ENCODE measurements around the gene GLT1D1.

GLT1D1 gene

GRCh38 chr12:128806573-128806972 lies 46.7 kb upstream of the GLT1D1 start:
- Histone ChIP-seq H3K4me1 (ENCODE audit: insufficient read depth, low read length) (no peaks in the 10 kb centered on the region), H3K9ac (ENCODE audit: low read depth, low read length) (no peak overlapping the region), H4K20me1 (ENCODE audit: insufficient read depth, low read length) (peaks cover 36% of the 10 kb centered on the region), H3K9me3 (ENCODE audit: insufficient read depth, low read length, severe bottlenecking) (no peaks in the 10 kb centered on the region), H3K79me2 (ENCODE audit: insufficient read depth, low read length) (peaks cover 45% of the 10 kb centered on the region), H3K27ac (ENCODE audit: low read length) (no peak overlapping the region), H3K27me3 (ENCODE audit: insufficient read depth, low read length, poor library complexity) (no peaks in the 10 kb centered on the region), H3K4me2 (ENCODE audit: insufficient read depth, low read length) (no peak overlapping the region), H3K36me3 (ENCODE audit: insufficient read depth, low read length) (peaks cover 68% of the 10 kb centered on the region), H2AFZ (ENCODE audit: low read depth, low read length) (no peak overlapping the region), H3K4me3 (ENCODE audit: low read depth in 1 of 2, low read length in 2 of 2) (no peak overlapping the region)
- no peak for DNase-seq
- ATAC-seq (ENCODE audit: insufficient read depth, low read depth) = no peak
- no peak for TF ChIP-seq CTCF (IDR thresholded peaks at IDR 0.05; ENCODE audit: borderline replicate concordance, extremely low read depth, low read length, poor library complexity, severe bottlenecking)
- TF ChIP-seq EZH2 (IDR thresholded peaks at IDR 0.05; ENCODE audit: borderline replicate concordance, low read depth, low read length, severe bottlenecking) = no peak

GRCh38 chr12:128807161-128807724 lies 46.0 kb upstream of the GLT1D1 start:
- Histone ChIP-seq H3K79me2 (ENCODE audit: insufficient read depth, low read length) (peaks cover 49% of the 10 kb centered on the region), H3K27me3 (ENCODE audit: insufficient read depth, low read length, poor library complexity) (no peaks in the 10 kb centered on the region), H3K27ac (ENCODE audit: low read length) (no peak overlapping the region), H2AFZ (ENCODE audit: low read depth, low read length) (no peak overlapping the region), H3K4me3 (ENCODE audit: low read depth in 1 of 2, low read length in 2 of 2) (no peak overlapping the region), H3K36me3 (ENCODE audit: insufficient read depth, low read length) (peaks cover 63% of the 10 kb centered on the region), H3K9me3 (ENCODE audit: insufficient read depth, low read length, severe bottlenecking) (no peaks in the 10 kb centered on the region), H3K4me2 (ENCODE audit: insufficient read depth, low read length) (no peak overlapping the region), H3K4me1 (ENCODE audit: insufficient read depth, low read length) (peaks cover 4% of the 10 kb centered on the region; the same call in 1 of the 2 replicates), H4K20me1 (ENCODE audit: insufficient read depth, low read length) (peaks cover 34% of the 10 kb centered on the region), H3K9ac (ENCODE audit: low read depth, low read length) (no peak overlapping the region)
- no peak for ATAC-seq (ENCODE audit: insufficient read depth, low read depth)
- no peak for DNase-seq
- TF ChIP-seq EZH2 (IDR thresholded peaks at IDR 0.05; ENCODE audit: borderline replicate concordance, low read depth, low read length, severe bottlenecking) (no peak), CTCF (IDR thresholded peaks at IDR 0.05; ENCODE audit: borderline replicate concordance, extremely low read depth, low read length, poor library complexity, severe bottlenecking) (no peak)

DNA sequence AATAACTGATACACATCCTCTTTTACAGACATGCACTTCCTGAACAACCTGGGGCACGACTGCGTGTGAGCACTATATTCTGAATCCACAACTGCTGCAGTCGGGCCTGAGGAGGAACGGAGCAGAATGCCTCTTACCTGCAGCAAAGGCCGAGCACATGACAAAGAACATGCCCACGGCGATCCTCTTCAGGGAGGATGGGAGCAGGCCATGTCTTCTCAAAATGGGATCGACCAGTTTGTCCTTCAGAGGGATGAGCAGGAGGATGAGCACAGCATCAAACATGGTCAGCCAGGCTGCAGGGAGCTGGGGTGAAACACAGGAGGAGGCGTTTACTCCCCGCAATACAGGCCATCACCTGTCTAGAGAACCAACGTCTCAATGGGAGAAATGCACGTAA lies 44.6 kb upstream of the GLT1D1 start:
- Histone ChIP-seq H3K36me3 (ENCODE audit: insufficient read depth, low read length) (peaks cover 63% of the 10 kb centered on the region), H2AFZ (ENCODE audit: low read depth, low read length) (no peak overlapping the region), H3K4me2 (ENCODE audit: insufficient read depth, low read length) (no peak overlapping the region), H4K20me1 (ENCODE audit: insufficient read depth, low read length) (peaks cover 34% of the 10 kb centered on the region), H3K9me3 (ENCODE audit: insufficient read depth, low read length, severe bottlenecking) (no peaks in the 10 kb centered on the region), H3K4me1 (ENCODE audit: insufficient read depth, low read length) (peaks cover 10% of the 10 kb centered on the region), H3K4me3 (ENCODE audit: low read depth in 1 of 2, low read length in 2 of 2) (no peak overlapping the region), H3K27me3 (ENCODE audit: insufficient read depth, low read length, poor library complexity) (no peaks in the 10 kb centered on the region), H3K27ac (ENCODE audit: low read length) (no peak overlapping the region), H3K9ac (ENCODE audit: low read depth, low read length) (no peak overlapping the region), H3K79me2 (ENCODE audit: insufficient read depth, low read length) (peaks cover 49% of the 10 kb centered on the region)
- DNase-seq (no peak), ATAC-seq (ENCODE audit: insufficient read depth, low read depth) (no peak)
- TF ChIP-seq CTCF (IDR thresholded peaks at IDR 0.05; ENCODE audit: borderline replicate concordance, extremely low read depth, low read length, poor library complexity, severe bottlenecking) (no peak), EZH2 (IDR thresholded peaks at IDR 0.05; ENCODE audit: borderline replicate concordance, low read depth, low read length, severe bottlenecking) (no peak)

Measured in DND-41 (cell line).